Measurements from ENCODE around the gene ARHGAP15. TPM values are rescaled to one million over a fixed set of nuclear protein-coding genes. Genes with fewer than 3 reads are reported as not detected.

ARHGAP15 gene
- total RNA-seq, 2 donors from 2014 or later: 11.0 to 11.8 TPM

DNA sequence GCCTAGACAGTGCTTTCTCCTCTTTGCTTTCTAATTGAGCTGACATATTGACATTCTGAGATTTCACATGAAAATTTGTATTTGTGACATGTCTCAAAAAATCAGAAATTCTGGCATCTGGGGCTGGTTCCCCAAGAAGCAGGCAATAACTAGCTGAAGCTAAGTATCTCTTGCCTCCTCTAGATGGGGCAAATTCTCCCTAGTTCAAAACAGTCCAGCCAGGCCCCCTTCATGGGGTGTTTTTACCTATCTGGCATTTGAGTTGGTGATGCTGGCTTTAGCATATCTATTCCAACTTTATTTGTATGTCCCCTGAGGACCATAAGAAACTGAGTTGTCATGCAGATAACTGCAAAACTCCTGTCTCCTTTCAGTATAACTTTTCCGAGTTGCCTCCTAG is 39.9 kb downstream of the ARHGAP15 start:
- Histone ChIP-seq H3K36me3 (no peaks in the 10 kb centered on the region), H3K27me3 (replicated peaks; ENCODE audit: insufficient read depth) (no peaks in the 10 kb centered on the region), H3K4me1 (ENCODE audit: control insufficient read depth in 1 of 2, low read depth in 2 of 2) (no peaks in the 10 kb centered on the region), H3K27ac (no peak overlapping the region), H3K4me3 (no peak overlapping the region), H3K9me3 (no peaks in the 10 kb centered on the region)
- ATAC-seq (ENCODE audit: insufficient number of reproducible peaks, low FRiP score, low read depth) (no peak), DNase-seq (ENCODE audit: low spot score) (no peak)
- no peak for TF ChIP-seq CTCF (IDR thresholded peaks at IDR 0.05)

DNA sequence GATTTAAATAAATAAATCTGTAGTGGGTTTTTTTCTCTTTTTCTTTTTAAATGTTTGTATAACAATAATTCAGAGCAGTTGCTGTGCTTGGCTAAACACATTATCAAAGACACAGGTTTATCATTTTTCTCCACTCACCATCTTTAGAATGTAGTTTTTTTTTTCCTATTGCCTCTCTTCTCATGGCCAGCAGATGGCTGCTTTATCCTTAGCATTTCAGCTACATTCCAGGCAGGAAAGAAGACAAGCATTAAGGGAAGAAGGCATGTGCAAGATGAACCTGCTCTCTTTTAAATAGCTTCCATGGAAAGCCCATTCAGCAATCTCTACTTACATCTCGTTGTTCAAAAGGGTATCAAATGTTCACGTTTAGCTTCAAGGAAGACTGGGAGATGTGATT is 42.6 kb downstream of the ARHGAP15 start:
- Histone ChIP-seq H3K4me3 (no peak overlapping the region), H3K27ac (no peak overlapping the region), H3K9me3 (no peaks in the 10 kb centered on the region), H3K4me1 (ENCODE audit: control insufficient read depth in 1 of 2, low read depth in 2 of 2) (no peaks in the 10 kb centered on the region), H3K27me3 (replicated peaks; ENCODE audit: insufficient read depth) (no peaks in the 10 kb centered on the region), H3K36me3 (no peaks in the 10 kb centered on the region)
- DNase-seq (ENCODE audit: low spot score) (no peak), ATAC-seq (ENCODE audit: insufficient number of reproducible peaks, low FRiP score, low read depth) (no peak)
- no peak for TF ChIP-seq CTCF (IDR thresholded peaks at IDR 0.05)

- H3K27ac ChIP-seq: no peak overlapping the region
- no peaks in the 10 kb centered on the region for H3K36me3 ChIP-seq
- ATAC-seq (ENCODE audit: insufficient number of reproducible peaks, low FRiP score, low read depth) (no peak), DNase-seq (ENCODE audit: low spot score) (no peak)
- no peaks in the 10 kb centered on the region for H3K9me3 ChIP-seq
- no peaks in the 10 kb centered on the region for H3K4me1 ChIP-seq (ENCODE audit: control insufficient read depth in 1 of 2, low read depth in 2 of 2)
- no peak overlapping the region for H3K4me3 ChIP-seq
- H3K27me3 ChIP-seq (replicated peaks; ENCODE audit: insufficient read depth): no peaks in the 10 kb centered on the region
- TF ChIP-seq CTCF (IDR thresholded peaks at IDR 0.05): no peak
Measured at GRCh38 chr2:143175438-143175837, 46.2 kb downstream of the ARHGAP15 start.

GRCh38 chr2:143176606-143177005 is 47.4 kb downstream of the ARHGAP15 start:
- H3K4me1 ChIP-seq (ENCODE audit: control insufficient read depth in 1 of 2, low read depth in 2 of 2): no peaks in the 10 kb centered on the region
- no peak for ATAC-seq (ENCODE audit: insufficient number of reproducible peaks, low FRiP score, low read depth)

GRCh38 chr2:143177096-143177786 is 48.0 kb downstream of the ARHGAP15 start:
- TF ChIP-seq CTCF (IDR thresholded peaks at IDR 0.05): no peak
- H3K27me3 ChIP-seq (replicated peaks; ENCODE audit: insufficient read depth): no peaks in the 10 kb centered on the region
- no peak overlapping the region for H3K27ac ChIP-seq
- ATAC-seq (ENCODE audit: insufficient number of reproducible peaks, low FRiP score, low read depth): no peak
- H3K9me3 ChIP-seq: peaks cover 7% of the 10 kb centered on the region
- peak overlapping the region; percentile 10 for H3K4me3 ChIP-seq
- no peaks in the 10 kb centered on the region for H3K36me3 ChIP-seq
- no peak for DNase-seq (ENCODE audit: low spot score)
- H3K4me1 ChIP-seq (ENCODE audit: control insufficient read depth in 1 of 2, low read depth in 2 of 2): no peaks in the 10 kb centered on the region

More at GRCh38 chr2:143176606-143177005, 47.4 kb downstream of the ARHGAP15 start:
- Histone ChIP-seq H3K4me3 (no peak overlapping the region), H3K36me3 (no peaks in the 10 kb centered on the region), H3K27me3 (replicated peaks; ENCODE audit: insufficient read depth) (no peaks in the 10 kb centered on the region), H3K27ac (no peak overlapping the region), H3K9me3 (peaks cover 7% of the 10 kb centered on the region)
- no peak for DNase-seq (ENCODE audit: low spot score)
- no peak for TF ChIP-seq CTCF (IDR thresholded peaks at IDR 0.05)

Data from thoracic aorta (tissue), 2 donors.